K562 (cell line): ENCODE data around the gene BMPR2. TPM values are rescaled to one million over a fixed set of nuclear protein-coding genes. Genes with fewer than 3 reads are reported as not detected.

Source experiments
- ATAC-seq: fragments of 200-7000 bp; cut with Tn5 transposase; 3 replicates; pipeline ENCODE4 v1.9.1; 2020; ENCODE audit warnings: moderate library complexity
- Bru-seq: library from RNA; stranded (reverse); fragments of 400-500 nt; gene quantifications from one replicate; lab custom pipeline; 2021; lab: Mats Ljungman, UMichigan
- BruChase-seq, 2 experiments: library from RNA; stranded (reverse); fragments of 400-500 nt; gene quantifications; one replicate each; lab custom pipeline; 2021; lab: Mats Ljungman, UMichigan
- BruUV-seq: library from RNA; stranded (reverse); fragments of 400-500 nt; replicated peaks from 2 replicates; lab custom pipeline; 2021; lab: Mats Ljungman, UMichigan
- CTCF ChIA-PET: fragments of 300-600 bp; formaldehyde crosslinking; extraction: SDS; loops from one replicate; lab custom pipeline; 2021; ENCODE audit warnings: low intra/inter-chr PET ratio; lab: Yijun Ruan, JAX
- POLR2A ChIA-PET: fragments of 300-600, 350-650 bp; sonication (Branson Sonifier 250); formaldehyde crosslinking; extraction: SDS; loops from one replicate; lab custom pipeline; 2021; ENCODE audit warnings: antibody characterized with exemption, inconsistent platforms; lab: Yijun Ruan, JAX
- DNase-seq, 4 experiments: peaks; one replicate each; pipeline versions ENCODE4 v3.0.0 to v3.0.0-alpha.2; 2011 to 2018; ENCODE audit warnings: low spot score in 3 of 4, mixed read lengths in 3 of 4; ENCODE audit errors: extremely low read depth in 1 of 4
- FAIRE-seq: peaks from 2 replicates; lab custom pipeline; 2011; peaks lifted over from hg19 to GRCh38; lab: Jason Lieb, UNC
- H2AFZ ChIP-seq: 2 replicates; pipeline ENCODE4 v1.6.0; 2011; ENCODE audit warnings: low read depth, low read length, control low read depth, inconsistent platforms
- H3K27ac ChIP-seq: fragments of 200-600 bp; 3 replicates; pipeline ENCODE4 v1.8.0; 2011; ENCODE audit warnings: low read depth, mild to moderate bottlenecking, control low read depth, inconsistent platforms, low read length, moderate library complexity, mixed read lengths; ENCODE audit errors: extremely low read depth
- H3K27me3 ChIP-seq, 2 experiments: fragments of 300-600 bp in 1 of 2; 2 replicates in 1 of 2; 3 replicates in 1 of 2; pipeline versions ENCODE4 v1.6.0 to v1.8.0; 2011; ENCODE audit warnings: inconsistent platforms in 2 of 2, low read length in 2 of 2, mild to moderate bottlenecking in 1 of 2, mixed read lengths in 1 of 2, moderate library complexity in 1 of 2; ENCODE audit not compliant: control insufficient read depth in 2 of 2, insufficient read depth in 2 of 2
- H3K36me3 ChIP-seq: fragments of 300-600 bp; 3 replicates; pipeline ENCODE4 v1.8.0; 2011; ENCODE audit warnings: mild to moderate bottlenecking, low read length, inconsistent platforms; ENCODE audit not compliant: control insufficient read depth, insufficient read depth
- H3K4me1 ChIP-seq, 2 experiments: fragments of 200-600 bp in 1 of 2; replicated peaks in 1 of 2; 2 replicates in 1 of 2; 3 replicates in 1 of 2; pipeline versions ENCODE4 v1.5.1 to v1.8.0; 2011; ENCODE audit warnings: inconsistent platforms in 2 of 2, low read length in 2 of 2, mild to moderate bottlenecking in 1 of 2, mixed read lengths in 1 of 2, moderate library complexity in 1 of 2; ENCODE audit not compliant: control insufficient read depth in 2 of 2, insufficient read depth in 2 of 2
- H3K4me2 ChIP-seq: 2 replicates; pipeline ENCODE4 v1.6.1; 2011; ENCODE audit warnings: low read length, control low read depth, inconsistent platforms, mixed read lengths; ENCODE audit not compliant: insufficient read depth
- H3K4me3 ChIP-seq: fragments of 200-600 bp; sonication (generic), shearing (Covaris generic); 2 replicates; pipeline ENCODE4 v1.5.1; 2016; ENCODE audit warnings: control low read depth, inconsistent platforms
- H3K79me2 ChIP-seq: fragments of 200-600 bp; 3 replicates; pipeline ENCODE4 v1.8.0; 2011; ENCODE audit warnings: low read length, inconsistent platforms; ENCODE audit not compliant: control insufficient read depth, insufficient read depth
- H3K9ac ChIP-seq, 2 experiments: 2 replicates each; pipeline versions ENCODE4 v1.6.0 to v1.6.1; 2011; ENCODE audit warnings: low read depth in 2 of 2, low read length in 2 of 2, control low read depth in 1 of 2, inconsistent platforms in 1 of 2, mild to moderate bottlenecking in 1 of 2, mixed read lengths in 1 of 2; ENCODE audit not compliant: insufficient read depth in 1 of 2
- H3K9me1 ChIP-seq: one replicate; pipeline ENCODE4 v1.6.0; 2011; ENCODE audit warnings: inconsistent platforms, mild to moderate bottlenecking, low read length, moderate library complexity; ENCODE audit not compliant: control insufficient read depth, insufficient read depth
- H3K9me3 ChIP-seq: replicated peaks from 2 replicates; pipeline ENCODE4 v1.5.1; 2011; ENCODE audit warnings: low read depth, low read length, inconsistent platforms; ENCODE audit not compliant: control insufficient read depth, insufficient read depth
- H4K20me1 ChIP-seq: replicated peaks from 2 replicates; pipeline ENCODE4 v1.6.1; 2011; ENCODE audit warnings: low read length, inconsistent platforms, mixed read lengths; ENCODE audit not compliant: control insufficient read depth, insufficient read depth
- ASH1L ChIP-seq: fragments of 450-650 bp; IDR thresholded peaks from 2 replicates; pipeline ENCODE4 v1.6.1; 2018; ENCODE audit warnings: borderline replicate concordance, mild to moderate bottlenecking, low read depth; ENCODE audit not compliant: partially characterized antibody
- ELK3 ChIP-seq: fragments of 450-650 bp; formaldehyde crosslinking; IDR thresholded peaks from 2 replicates; pipeline ENCODE4 v1.4.0; 2020; ENCODE audit warnings: mild to moderate bottlenecking
- ETV6 ChIP-seq, 3 experiments: fragments of 150-350 bp in 1 of 3; sonication (generic) in 1 of 3; formaldehyde crosslinking in 1 of 3; IDR thresholded peaks; 2 replicates each; pipeline versions ENCODE4 v1.6.1 to v1.8.0; 2014 to 2022; ENCODE audit warnings: borderline replicate concordance in 2 of 3, low read depth in 2 of 3, antibody characterized with exemption in 1 of 3, low read length in 1 of 3, mild to moderate bottlenecking in 1 of 3, missing genetic modification reagents in 1 of 3
- HMG20A ChIP-seq: fragments of 450-650 bp; formaldehyde crosslinking; conservative IDR thresholded peaks from 2 replicates; pipeline ENCODE4 v1.4.0; 2020; ENCODE audit warnings: mild to moderate bottlenecking, mixed read lengths
- NFYB ChIP-seq: IDR thresholded peaks from 2 replicates; pipeline ENCODE4 v1.6.1; 2011; ENCODE audit warnings: mild to moderate bottlenecking, moderate library complexity; ENCODE audit not compliant: insufficient read length; ENCODE audit errors: extremely low read depth
- RBM17 ChIP-seq: fragments of 200-400 bp; formaldehyde crosslinking; IDR thresholded peaks from 2 replicates; pipeline ENCODE4 v1.6.1; 2017; ENCODE audit warnings: low read depth, mild to moderate bottlenecking, low read length, borderline replicate concordance
- TCFL5 ChIP-seq: fragments of 250-450 bp; sonication (Bioruptor Pico); conservative IDR thresholded peaks from 2 replicates; pipeline ENCODE4 v1.6.1; 2021; ENCODE audit warnings: mild to moderate bottlenecking, moderate library complexity, matching md5 sums
- ZHX1 ChIP-seq: fragments of 150-350 bp; conservative IDR thresholded peaks from 2 replicates; pipeline ENCODE4 v1.6.1; 2014; ENCODE audit warnings: low read length
- ZNF507 ChIP-seq: conservative IDR thresholded peaks from 2 replicates; pipeline ENCODE4 v1.6.1; 2017; ENCODE audit warnings: missing genetic modification characterization, missing compliant biosample characterization
- WGBS: fragments of 100-300 bp; shearing (Covaris generic); methylation state at CpG from one replicate; pipeline ENCODE4 v1.1.6; 2016; ENCODE audit warnings: low coverage, mixed read lengths; ENCODE audit not compliant: insufficient coverage; ENCODE audit errors: missing lambda C conversion rate; 5-methylcytosine and 5-hydroxymethylcytosine counted together
- in situ Hi-C: fragments of 300-500 bp; cut with MboI; formaldehyde crosslinking; loops from 4 replicates; pipeline ENCODE4 v1.15.0; 2018; ENCODE audit warnings: inconsistent platforms, mixed read lengths
- intact Hi-C: fragments of 100-400 bp; cut with micrococcal nuclease; formaldehyde crosslinking; loops from 2 replicates; pipeline ENCODE4 v1.14.2; 2022
- long read RNA-seq, 3 experiments: library from polyadenylated mRNA in 2 of 3; library from RNA in 1 of 3; unstranded in 2 of 3; stranded (forward) in 1 of 3; transcript quantifications; one replicate each; pipeline ENCODE4 v2.0.0, GENCODE V29; 2019 to 2022
- polyA minus RNA-seq, 3 experiments: library from RNA; depleted of rRNA, polyadenylated mRNA; stranded (reverse); fragments of >200 nt; gene quantifications; 2 replicates each; pipeline ENCODE4 v1.2.3, GENCODE V29; 2011
- polyA plus RNA-seq, 8 experiments: library from polyadenylated mRNA; depleted of rRNA in 4 of 8; stranded (reverse) in 5 of 8; unstranded in 3 of 8; fragments of >200 nt; fragmentation: Nextera tagmentation in 2 of 8; fragmentation: Illumina TruSeq in 1 of 8; extraction: Ambion mirVana in 2 of 8; extraction: Trizol in 1 of 8; gene quantifications; 2 replicates each; pipeline versions ENCODE4 v1.2.1 to v1.2.3, GENCODE V29; 2011 to 2014; ENCODE audit warnings: inconsistent platforms in 1 of 8, missing spikeins in 1 of 8
- total RNA-seq, 7 experiments: library from RNA; depleted of rRNA in 6 of 7; stranded (reverse); fragments of >200 nt in 6 of 7; fragmentation: Illumina TruSeq in 2 of 7; extraction: Trizol in 2 of 7; gene quantifications; 2 replicates each; pipeline versions ENCODE4 v1.2.1 to v1.2.3, GENCODE V29; 2011 to 2021; ENCODE audit warnings: low replicate concordance in 1 of 7

The BMPR2 gene
- 9.0 and 18.4 TPM in 2 replicates for total RNA-seq (2011; cell fraction: chromatin; rRNA removed; ENCODE audit: low replicate concordance)
- total RNA-seq (2011; cell fraction: nucleolus; rRNA removed), result 3.4 and 4.0 TPM in 2 replicates
- 10.2 and 18.2 TPM in 2 replicates for total RNA-seq (2011; cell fraction: nucleoplasm; rRNA removed)
- total RNA-seq (2014; rRNA removed) (0.82 and 1.5 TPM in 2 replicates), total RNA-seq (2014; rRNA removed; fragmentation: Illumina TruSeq; extraction: Trizol) (3.2 and 3.3 TPM in 2 replicates), total RNA-seq (2015; rRNA removed; fragmentation: Illumina TruSeq; extraction: Trizol) (3.3 and 3.6 TPM in 2 replicates), total RNA-seq (2021) (3.8 and 4.5 TPM in 2 replicates), polyA plus RNA-seq (2011; rRNA removed) (4.4 and 6.9 TPM in 2 replicates), polyA plus RNA-seq (2014; fragmentation: Illumina TruSeq; extraction: Trizol) (3.8 and 5.0 TPM in 2 replicates), polyA plus RNA-seq (2014; fragmentation: Nextera tagmentation; extraction: Ambion mirVana) (1 to 10 TPM in 1 of 2 experiments, under 1 TPM in 1; 0.73 to 1.0 TPM), polyA plus RNA-seq (2014; rRNA removed) (1.7 and 2.6 TPM in 2 replicates), polyA minus RNA-seq (2011; rRNA and poly(A)+ RNA removed) (14.7 and 19.6 TPM in 2 replicates), Bru-seq, nascent RNA (percentile 52 among the genes with signal in this experiment), BruChase-seq, experiment 1, labeled RNA remaining after a 2-hour chase (percentile 60 among the genes with signal in this experiment), BruChase-seq, experiment 2, labeled RNA remaining after a 6-hour chase (percentile 63 among the genes with signal in this experiment)
- 1.6 and 3.4 TPM in 2 replicates for polyA plus RNA-seq (2011; cell fraction: cytosol; rRNA removed)
- 1.9 and 3.1 TPM in 2 replicates for polyA plus RNA-seq (2011; cell fraction: nucleus; rRNA removed)
- 2.7 and 3.1 TPM in 2 replicates for polyA plus RNA-seq (2012)
- polyA minus RNA-seq (2011; cell fraction: cytosol; rRNA and poly(A)+ RNA removed), result 4.9 and 6.9 TPM in 2 replicates
- 1.3 and 3.6 TPM in 2 replicates for polyA minus RNA-seq (2011; cell fraction: nucleus; rRNA and poly(A)+ RNA removed)
- long read RNA-seq, experiment 1, full-length matches to known transcripts, result 2 of 11 reads
- long read RNA-seq, experiment 1, partial matches to known transcripts, result 3 of 11 reads
- long read RNA-seq, experiment 1, other reads (novel, unspliced or antisense), result 6 of 11 reads
- long read RNA-seq, experiment 2, partial matches to known transcripts, result 2 of 4 reads
- long read RNA-seq, experiment 2, other reads (novel, unspliced or antisense), result 2 of 4 reads
- long read RNA-seq, experiment 3, partial matches to known transcripts, result 2 of 2 reads
- long read RNA-seq, experiment 3, other reads (novel, unspliced or antisense), result 0 of 2 reads

GRCh38 chr2:202375609-202376408 lies at the start of gene BMPR2:
Gene BMPR2 (plus strand): TSS chr2:202376327. CDS start chr2:202377475, 1,148 bp downstream.
- Histone ChIP-seq H3K27me3 (no peaks in the 10 kb centered on the region), H3K36me3 (no peaks in the 10 kb centered on the region), H3K27ac (peak within 1 kb of the TSS; percentile 85), H3K4me3 (peak within 1 kb of the TSS; percentile 80), H3K9ac (peak within 1 kb of the TSS; percentile 80 to 99), H2AFZ (peak within 1 kb of the TSS; percentile 99), H3K9me1 (no peaks in the 10 kb centered on the region), H4K20me1 (no peaks in the 10 kb centered on the region), H3K4me2 (peak within 1 kb of the TSS; percentile 87), H3K4me1 (peaks cover 2 to 23% of the 10 kb centered on the region in 2 experiments; a peak in 3 of 5 replicates), H3K79me2 (peaks cover 41% of the 10 kb centered on the region), H3K9me3 (no peaks in the 10 kb centered on the region)
- DNase-seq (peak; percentile 82 to 88 (median 85)), FAIRE-seq (no peak), ATAC-seq (peak; percentile 88)
- in situ Hi-C loops (no loop called here), intact Hi-C loops (no loop called here)
- BruUV-seq, result TSS peak; percentile 95
- ChIA-PET POLR2A (no interaction called here), CTCF (no interaction called here)
- 4% methylated on average over 22 of the region's 70 CpGs for WGBS
- TF ChIP-seq ZNF507 (no peak), ELK3 (CRISPR knock-in tag) (no peak), ASH1L (no peak), ETV6 (IDR thresholded peaks at IDR 0.05; ENCODE audit: borderline replicate concordance in 1 of 2, low read depth in 2 of 2, low read length in 1 of 2) (no peak), ETV6 (CRISPR knock-in tag; IDR thresholded peaks at IDR 0.05; ENCODE audit: borderline replicate concordance) (no peak), RBM17 (no peak), HMG20A (CRISPR knock-in tag) (no peak), NFYB (no peak), TCFL5 (CRISPR knock-in tag) (no peak), ZHX1 (no peak)
